ENCODE results near the gene SARDH. TPM values are rescaled to one million over a fixed set of nuclear protein-coding genes. Genes with fewer than 3 reads are reported as not detected.

SARDH gene
- total and polyA plus RNA-seq, 2 of the 8 experiments (the other 6 are each of a cell fraction or from before 2014, with no cell fraction given), result 6.4 to 7.4 TPM

DNA sequence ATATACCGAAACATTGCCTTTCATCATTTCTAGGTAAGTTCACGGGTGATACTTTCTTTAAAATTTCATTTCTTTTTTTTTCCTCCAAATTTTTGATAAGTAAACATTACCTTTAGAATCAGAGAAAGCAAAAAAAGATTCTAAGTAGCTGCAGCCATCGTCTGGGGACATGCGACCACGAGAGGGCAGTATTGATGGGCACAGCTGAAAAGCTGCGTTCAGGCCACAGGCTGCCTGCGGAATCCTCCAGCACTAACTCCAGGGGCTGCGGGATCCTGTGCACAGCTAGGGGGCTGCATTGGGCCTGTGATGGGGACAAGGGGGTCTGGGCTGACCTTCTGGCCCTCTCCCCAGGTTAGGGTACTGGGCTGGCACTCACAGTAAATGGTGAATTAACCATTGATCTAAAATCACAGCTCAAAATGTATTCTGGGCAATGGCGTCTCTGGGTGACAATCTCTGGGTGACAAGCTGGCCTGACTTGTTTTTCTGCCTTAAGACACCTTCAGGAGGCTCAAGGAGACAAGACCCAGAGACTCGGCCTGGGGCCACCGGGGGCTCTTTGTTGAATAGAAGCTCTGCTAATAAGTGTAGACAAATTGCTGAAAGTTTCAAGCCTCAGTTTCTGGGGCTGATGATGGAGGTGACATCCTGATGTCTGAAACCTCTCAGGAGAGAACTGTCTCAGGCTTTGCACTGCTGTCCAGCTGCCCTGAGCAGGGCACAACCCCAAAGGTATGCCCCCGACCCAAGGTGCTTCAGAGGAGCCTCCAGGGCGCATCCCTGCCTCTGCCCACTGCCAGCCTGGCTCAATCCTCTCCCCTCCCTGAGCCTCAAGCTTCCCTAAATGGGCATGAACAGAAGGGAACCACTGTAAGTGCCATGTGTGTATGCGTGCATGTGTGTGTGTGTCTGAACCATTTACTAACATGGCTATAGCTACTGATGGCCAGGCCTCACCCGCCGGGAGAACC lies 44.3 kb upstream of the SARDH start:
- ChIA-PET CTCF (ENCODE audit: partially characterized antibody) (interaction anchor here (0.7 to 6.1 kb wide), 52 partner anchors 11 to 603 kb away, joined by 3 to 75 read pairs (median 5); partner anchors contain the start of genes ADAMTSL2 and SARDH), POLR2A (ENCODE audit: partially characterized antibody) (interaction anchor here (0.6 to 0.8 kb wide), 3 partner anchors 35 to 215 kb away, joined by 3 read pairs; no protein-coding TSS in a partner anchor)
- H3K79me2 ChIP-seq (ENCODE audit: control insufficient read depth in 1 of 2, insufficient read depth in 2 of 2, low read length in 2 of 2), result no peaks in the 10 kb centered on the region
- no peak overlapping the region for H3K23ac ChIP-seq (ENCODE audit: insufficient read length)
- no peak overlapping the region for H3K14ac ChIP-seq (ENCODE audit: insufficient read length)
- no peak overlapping the region for H3K27ac ChIP-seq (ENCODE audit: low read depth, low read length)
- no peak overlapping the region for H3K4ac ChIP-seq (replicated peaks; ENCODE audit: insufficient read length, low read depth, low read length)
- H4K5ac ChIP-seq (ENCODE audit: insufficient read length, low read depth, low read length), result no peak overlapping the region
- WGBS, 2 experiments (ENCODE audit: extremely low coverage in 1 of 2, insufficient coverage in 1 of 2, insufficient read length in 1 of 2, insufficient replicate concordance in 2 of 2, low coverage in 1 of 2, low lambda C conversion rate in 2 of 2, missing lambda C conversion rate in 1 of 2), result 59% methylated on average over 16 of the region's 16 CpGs; no CpG with 5 or more reads in 1 of the 2 experiments
- H3K27me3 ChIP-seq (replicated peaks in 1 of 4; ENCODE audit: control insufficient read depth in 3 of 4, extremely low read depth in 1 of 4, insufficient read depth in 3 of 4, low read length in 3 of 4), result no peaks in the 10 kb centered on the region
- H4K91ac ChIP-seq (replicated peaks; ENCODE audit: insufficient read length, low read length), result no peak overlapping the region
- H2AFZ ChIP-seq (ENCODE audit: low read length), result no peak overlapping the region
- no peak overlapping the region for H2BK15ac ChIP-seq (ENCODE audit: low read length)
- H3K9me3 ChIP-seq (ENCODE audit: insufficient read depth in 2 of 2, low read depth in 1 of 2, low read length in 1 of 2), result no peaks in the 10 kb centered on the region
- H3K18ac ChIP-seq (ENCODE audit: extremely low read depth, low read length), result no peak overlapping the region
- no peaks in the 10 kb centered on the region for H3K4me1 ChIP-seq (replicated peaks in 1 of 4; ENCODE audit: control insufficient read depth in 3 of 4, insufficient read depth in 4 of 4, low read length in 3 of 4)
- no peaks in the 10 kb centered on the region for H3K79me1 ChIP-seq (ENCODE audit: low read depth, low read length)
- H2BK20ac ChIP-seq (ENCODE audit: low read length), result no peak overlapping the region
- FAIRE-seq (peak; percentile 55), DNase-seq (ENCODE audit: low read depth in 1 of 2, low spot score in 2 of 2) (peak in 1 of 2 experiments; percentile 84)
- H4K8ac ChIP-seq (ENCODE audit: extremely low read depth, insufficient read depth, low read length), result no peak overlapping the region
- H3K9ac ChIP-seq (replicated peaks in 1 of 4; ENCODE audit: extremely low read depth in 1 of 4, low read depth in 3 of 4, low read length in 3 of 4), result no peak overlapping the region
- peaks cover 6 to 12% of the 10 kb centered on the region in 2 experiments for H4K20me1 ChIP-seq (replicated peaks in 1 of 2; ENCODE audit: control insufficient read depth in 1 of 2, insufficient read depth in 2 of 2, low read length in 2 of 2)
- H2BK5ac ChIP-seq (ENCODE audit: low read depth, low read length), result no peak overlapping the region
- peaks cover 0 to 9% (median 4%) of the 10 kb centered on the region in 4 experiments; a peak in 3 of 8 replicates for H3K36me3 ChIP-seq (ENCODE audit: control insufficient read depth in 2 of 4, insufficient read depth in 4 of 4, low read length in 3 of 4)
- H3K4me3 ChIP-seq (ENCODE audit: extremely low read depth in 1 of 4, insufficient read depth in 2 of 4, low read depth in 3 of 4, low read length in 4 of 4), result no peak overlapping the region
- H3K56ac ChIP-seq (replicated peaks; ENCODE audit: insufficient read length, low read depth, low read length), result no peak overlapping the region
- H3K4me2 ChIP-seq (ENCODE audit: insufficient read depth in 1 of 2, low read depth in 2 of 2, low read length in 2 of 2), result no peak overlapping the region
- H2AK5ac ChIP-seq (ENCODE audit: low read depth, low read length), result no peak overlapping the region
- no peak overlapping the region for H2BK120ac ChIP-seq (replicated peaks; ENCODE audit: low read depth, low read length)
- H3K23me2 ChIP-seq (ENCODE audit: low read depth, low read length), result no peaks in the 10 kb centered on the region
- no peak overlapping the region for H2BK12ac ChIP-seq (ENCODE audit: low read depth, low read length)
- TF ChIP-seq YY1 (IDR thresholded peaks at IDR 0.05; ENCODE audit: low read depth, low read length) (0 out of 2 replicates have a peak, but pooled peaks have one; percentile 48), BACH1 (IDR thresholded peaks at IDR 0.05; ENCODE audit: low read length) (no peak), POLR2AphosphoS5 (IDR thresholded peaks at IDR 0.05; ENCODE audit: low read depth, low read length) (no peak), ASH2L (IDR thresholded peaks at IDR 0.05; ENCODE audit: low read length) (no peak), BCL11A (IDR thresholded peaks at IDR 0.05; ENCODE audit: low read depth in 2 of 2, low read length in 2 of 2) (no peak), CTBP2 (IDR thresholded peaks at IDR 0.05; ENCODE audit: borderline replicate concordance, insufficient read depth, insufficient read length, low read length) (no peak), SIX5 (IDR thresholded peaks at IDR 0.05; ENCODE audit: low read depth, low read length) (no peak), SP1 (IDR thresholded peaks at IDR 0.05; ENCODE audit: low read depth, low read length) (no peak), GTF2F1 (IDR thresholded peaks at IDR 0.05; ENCODE audit: borderline replicate concordance, low read depth, low read length) (no peak), TAF7 (optimal IDR thresholded peaks at IDR 0.05; ENCODE audit: borderline replicate concordance, low read depth, low read length) (no peak), SP2 (IDR thresholded peaks at IDR 0.05; ENCODE audit: low read length) (no peak)
- TF ChIP-seq, protein P1, sequence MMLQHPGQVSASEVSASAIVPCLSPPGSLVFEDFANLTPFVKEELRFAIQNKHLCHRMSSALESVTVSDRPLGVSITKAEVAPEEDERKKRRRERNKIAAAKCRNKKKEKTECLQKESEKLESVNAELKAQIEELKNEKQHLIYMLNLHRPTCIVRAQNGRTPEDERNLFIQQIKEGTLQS (IDR thresholded peaks at IDR 0.05; ENCODE audit: insufficient read depth, low read depth, low read length), result no peak
